HTERT RPE-1 (cell line): ENCODE measurements around the gene NOL8.

Source experiments
- in situ Hi-C: fragments of 300-500 bp; cut with MboI; formaldehyde crosslinking; loops from 4 replicates; pipeline ENCODE4 v1.14.3; 2020; ENCODE audit warnings: low sequenced_read_pairs

The NOL8 gene

GRCh38 chr9:92270511-92270910, 54.6 kb downstream of the NOL8 start:
- in situ Hi-C loops = no loop called here

- in situ Hi-C loops = no loop called here
Measured at GRCh38 chr9:92266486-92266885, 58.7 kb downstream of the NOL8 start.

- in situ Hi-C loops = no loop called here
Measured at GRCh38 chr9:92265154-92265553, 60.0 kb downstream of the NOL8 start.

GRCh38 chr9:92263131-92263530, 62.0 kb downstream of the NOL8 start:
- in situ Hi-C loops = no loop called here

- in situ Hi-C loops = no loop called here
Measured at GRCh38 chr9:92257327-92257726, 67.8 kb downstream of the NOL8 start.

GRCh38 chr9:92254381-92255337, 70.5 kb downstream of the NOL8 start:
- in situ Hi-C loops = no loop called here

GRCh38 chr9:92253656-92254055, 71.5 kb downstream of the NOL8 start:
- in situ Hi-C loops = no loop called here

- in situ Hi-C loops = no loop called here
Measured at GRCh38 chr9:92247981-92248380, 77.2 kb downstream of the NOL8 start.
